HCEC 1CT (cell line): Measurements from ENCODE around the gene DLGAP1.

Experiments
- DNase-seq: peaks from one replicate; pipeline ENCODE4 v3.0.0-alpha.2; 2017

Gene DLGAP1

GRCh38 chr18:3748086-3748485, 707.0 kb downstream of the DLGAP1 start:
- no peak for DNase-seq

GRCh38 chr18:3747176-3747973, 707.7 kb downstream of the DLGAP1 start:
- peak; percentile 71 for DNase-seq

- no peak for DNase-seq
These were observed 712.6 kb downstream of the DLGAP1 start for GRCh38 chr18:3742541-3742940.

GRCh38 chr18:3741333-3741732, 713.8 kb downstream of the DLGAP1 start:
- DNase-seq: no peak

- DNase-seq: no peak
These were observed 726.2 kb downstream of the DLGAP1 start for GRCh38 chr18:3728704-3729437.

GRCh38 chr18:3727274-3727673, 727.8 kb downstream of the DLGAP1 start:
- no peak for DNase-seq

GRCh38 chr18:3726238-3726951, 728.7 kb downstream of the DLGAP1 start:
- DNase-seq: no peak

GRCh38 chr18:3725115-3725514, 730.0 kb downstream of the DLGAP1 start:
- no peak for DNase-seq

GRCh38 chr18:3723554-3723953, 731.6 kb downstream of the DLGAP1 start:
- DNase-seq: no peak

GRCh38 chr18:3722649-3723433, 732.3 kb downstream of the DLGAP1 start:
- DNase-seq: no peak

- no peak for DNase-seq
These were observed 733.1 kb downstream of the DLGAP1 start for GRCh38 chr18:3721771-3722648.

GRCh38 chr18:3720818-3721545, 734.1 kb downstream of the DLGAP1 start:
- DNase-seq: no peak

GRCh38 chr18:3720159-3720558, 734.9 kb downstream of the DLGAP1 start:
- no peak for DNase-seq

- no peak for DNase-seq
These were observed 737.6 kb downstream of the DLGAP1 start for GRCh38 chr18:3717376-3718025.

GRCh38 chr18:3716116-3716660, 738.9 kb downstream of the DLGAP1 start:
- no peak for DNase-seq

GRCh38 chr18:3715231-3716080, 739.7 kb downstream of the DLGAP1 start:
- no peak for DNase-seq

- DNase-seq: no peak
These were observed 741.4 kb downstream of the DLGAP1 start for GRCh38 chr18:3713708-3714107.

GRCh38 chr18:3713166-3713565, 741.9 kb downstream of the DLGAP1 start:
- no peak for DNase-seq

GRCh38 chr18:3712491-3712890, 742.6 kb downstream of the DLGAP1 start:
- no peak for DNase-seq
